Right atrium auricular region (tissue), 2 donors: Measurements from ENCODE around the gene SNX11. TPM values are rescaled to one million over a fixed set of nuclear protein-coding genes. Genes with fewer than 3 reads are reported as not detected.

Source experiments
- DNase-seq: peaks from one replicate; pipeline ENCODE4 v3.0.0-alpha.2; 2019; ENCODE audit warnings: low spot score
- H3K27ac ChIP-seq, 2 donors: fragments of 200-600 bp; sonication (generic); 1 replicate in 1 of 2; 2 replicates in 1 of 2; pipeline ENCODE4 v1.5.1; 2016 to 2019
- H3K27me3 ChIP-seq, 2 donors: fragments of 200-600 bp; sonication (generic); one replicate each; pipeline versions ENCODE4 v1.5.1 to v1.6.0; 2017 to 2019
- H3K36me3 ChIP-seq: fragments of 200-600 bp; sonication (generic); one replicate; pipeline ENCODE4 v1.5.1; 2016
- H3K4me1 ChIP-seq, 2 donors: fragments of 200-600 bp; sonication (generic); one replicate each; pipeline versions ENCODE4 v1.5.1 to v1.6.0; 2017 to 2019
- H3K4me3 ChIP-seq, 2 donors: fragments of 200-600 bp; sonication (generic); 1 replicate in 1 of 2; 2 replicates in 1 of 2; pipeline ENCODE4 v1.5.1; 2017 to 2019; ENCODE audit warnings: mild to moderate bottlenecking in 1 of 2, moderate library complexity in 1 of 2
- H3K9me3 ChIP-seq, 2 donors: fragments of 200-600 bp; sonication (generic); one replicate each; pipeline ENCODE4 v1.5.1; 2019
- total RNA-seq, 2 donors: library from RNA; depleted of rRNA; stranded (reverse); fragments of >200 nt; gene quantifications; one replicate each; pipeline ENCODE4 v1.1.0, GENCODE V29; 2016
- TF ChIP-seq, protein P1 (sequence below), 2 donors: fragments of 200-600 bp; sonication (generic); IDR thresholded peaks; one replicate each; pipeline ENCODE4 v1.5.1; 2019; ENCODE audit warnings: antibody characterized with exemption in 2 of 2

Gene SNX11
- total RNA-seq, 2 donors from 2014 or later: 5.4 to 9.3 TPM

- peak; percentile 90 for DNase-seq
- peak within 1 kb of the TSS; percentile 63 to 96 for H3K4me3 ChIP-seq
- peak within 1 kb of the TSS; percentile 85 to 87 for H3K27ac ChIP-seq
- H3K27me3 ChIP-seq: no peaks in the 10 kb centered on the region
- H3K4me1 ChIP-seq: peaks cover 0 to 14% of the 10 kb centered on the region in 2 donors
- TF ChIP-seq, protein P1, sequence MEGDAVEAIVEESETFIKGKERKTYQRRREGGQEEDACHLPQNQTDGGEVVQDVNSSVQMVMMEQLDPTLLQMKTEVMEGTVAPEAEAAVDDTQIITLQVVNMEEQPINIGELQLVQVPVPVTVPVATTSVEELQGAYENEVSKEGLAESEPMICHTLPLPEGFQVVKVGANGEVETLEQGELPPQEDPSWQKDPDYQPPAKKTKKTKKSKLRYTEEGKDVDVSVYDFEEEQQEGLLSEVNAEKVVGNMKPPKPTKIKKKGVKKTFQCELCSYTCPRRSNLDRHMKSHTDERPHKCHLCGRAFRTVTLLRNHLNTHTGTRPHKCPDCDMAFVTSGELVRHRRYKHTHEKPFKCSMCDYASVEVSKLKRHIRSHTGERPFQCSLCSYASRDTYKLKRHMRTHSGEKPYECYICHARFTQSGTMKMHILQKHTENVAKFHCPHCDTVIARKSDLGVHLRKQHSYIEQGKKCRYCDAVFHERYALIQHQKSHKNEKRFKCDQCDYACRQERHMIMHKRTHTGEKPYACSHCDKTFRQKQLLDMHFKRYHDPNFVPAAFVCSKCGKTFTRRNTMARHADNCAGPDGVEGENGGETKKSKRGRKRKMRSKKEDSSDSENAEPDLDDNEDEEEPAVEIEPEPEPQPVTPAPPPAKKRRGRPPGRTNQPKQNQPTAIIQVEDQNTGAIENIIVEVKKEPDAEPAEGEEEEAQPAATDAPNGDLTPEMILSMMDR (IDR thresholded peaks at IDR 0.05): peak in 1 of 2 donors; percentile 30
- H3K9me3 ChIP-seq: no peaks in the 10 kb centered on the region
- no peaks in the 10 kb centered on the region for H3K36me3 ChIP-seq
Observed at GRCh38 chr17:48101012-48101720, 6.4 kb upstream of the SNX11 start, which contains the start of gene CBX1. CBX1 (minus strand) TSS chr17:48101478; CDS start chr17:48077004, 24,474 bp downstream.

- Histone ChIP-seq H3K36me3 (no peaks in the 10 kb centered on the region), H3K9me3 (no peaks in the 10 kb centered on the region), H3K27ac (no peak overlapping the region), H3K27me3 (no peaks in the 10 kb centered on the region), H3K4me1 (peaks cover 0 to 17% of the 10 kb centered on the region in 2 donors), H3K4me3 (no peak overlapping the region)
- no peak for DNase-seq
- TF ChIP-seq, protein P1 (IDR thresholded peaks at IDR 0.05): no peak
Observed at GRCh38 chr17:48102043-48102750, 5.4 kb upstream of the SNX11 start.

DNA sequence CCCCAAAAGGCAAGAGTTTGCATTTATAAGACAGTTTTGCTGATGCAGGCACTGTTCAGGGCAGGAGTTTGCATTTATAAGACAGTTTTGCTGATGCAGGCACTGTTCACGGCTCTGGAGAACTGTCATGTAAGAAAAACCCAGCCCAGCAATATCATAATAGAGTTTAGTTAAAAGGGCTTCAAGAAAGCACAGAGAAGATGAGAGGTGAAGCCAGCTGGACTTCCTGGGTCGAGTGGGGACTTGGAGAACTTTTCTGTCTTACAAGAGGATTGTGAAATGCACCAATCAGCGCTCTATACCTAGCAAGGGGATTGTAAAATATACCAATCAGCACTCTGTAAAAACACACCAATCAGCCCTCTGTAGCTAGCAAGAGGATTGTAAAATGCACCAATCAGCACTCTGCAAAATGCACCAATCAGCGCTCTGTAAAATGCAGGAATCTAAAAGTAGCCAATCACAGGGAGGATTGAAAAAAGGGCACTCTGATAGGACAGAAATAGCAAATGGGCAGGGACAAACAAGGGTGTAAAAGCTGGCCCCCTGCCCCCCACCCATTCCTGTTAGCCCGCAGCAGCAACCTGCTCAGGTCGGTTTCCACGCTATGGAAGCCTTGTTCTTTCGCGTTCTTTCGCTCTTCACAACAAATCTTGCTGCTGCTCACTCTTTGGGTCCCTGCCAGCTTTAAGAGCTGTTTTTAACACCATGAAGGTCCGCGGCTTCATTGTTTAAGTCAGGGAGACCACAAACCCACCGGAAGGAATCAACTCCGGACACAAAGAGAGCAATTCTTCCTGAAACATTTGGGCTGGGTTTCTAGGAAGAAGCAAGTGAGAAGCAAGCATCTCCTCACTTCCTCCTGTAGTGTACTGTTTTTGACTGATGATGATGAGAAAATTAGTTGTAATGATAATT, 4.5 kb upstream of the SNX11 start:
- H3K27ac ChIP-seq: no peak overlapping the region
- H3K4me3 ChIP-seq: no peak overlapping the region
- H3K27me3 ChIP-seq: no peaks in the 10 kb centered on the region
- peaks cover 0 to 16% of the 10 kb centered on the region in 2 donors for H3K4me1 ChIP-seq
- no peaks in the 10 kb centered on the region for H3K36me3 ChIP-seq
- H3K9me3 ChIP-seq: no peaks in the 10 kb centered on the region
- TF ChIP-seq, protein P1 (IDR thresholded peaks at IDR 0.05): no peak
- no peak for DNase-seq

- Histone ChIP-seq H3K36me3 (no peaks in the 10 kb centered on the region), H3K9me3 (no peaks in the 10 kb centered on the region), H3K27me3 (no peaks in the 10 kb centered on the region), H3K4me1 (peaks cover 0 to 26% of the 10 kb centered on the region in 2 donors), H3K4me3 (no peak overlapping the region), H3K27ac (no peak overlapping the region)
- TF ChIP-seq, protein P1 (IDR thresholded peaks at IDR 0.05): no peak
- no peak for DNase-seq
Observed at GRCh38 chr17:48104440-48104839, 3.1 kb upstream of the SNX11 start.

DNA sequence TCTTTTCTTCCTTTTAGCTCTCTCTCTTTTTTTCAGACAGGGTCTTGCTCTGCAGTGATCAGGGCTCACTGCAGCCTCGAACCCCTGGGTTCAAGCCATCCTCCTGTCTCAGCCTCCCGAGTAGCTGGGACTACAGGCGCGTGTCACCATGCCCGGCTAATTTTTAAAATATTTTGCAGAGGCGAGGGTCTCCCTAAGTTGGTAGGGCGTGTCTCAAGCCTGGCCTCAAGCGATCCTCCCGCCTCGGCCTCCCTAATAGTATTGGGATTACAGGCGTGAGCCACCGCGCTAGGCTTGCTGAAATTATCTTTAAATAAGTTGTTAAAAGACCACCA, 797 bp upstream of the SNX11 start:
- Histone ChIP-seq H3K27ac (peak overlapping the region; percentile 95), H3K36me3 (no peaks in the 10 kb centered on the region), H3K4me3 (peak overlapping the region; percentile 82 to 83), H3K27me3 (no peaks in the 10 kb centered on the region), H3K9me3 (no peaks in the 10 kb centered on the region), H3K4me1 (peaks cover 0 to 19% of the 10 kb centered on the region in 2 donors)
- DNase-seq: no peak
- TF ChIP-seq, protein P1 (IDR thresholded peaks at IDR 0.05): no peak
